Fibroblast of lung (primary cell): ENCODE data around the gene ACP1. TPM values are rescaled to one million over a fixed set of nuclear protein-coding genes. Genes with fewer than 3 reads are reported as not detected.

Source experiments
- DNase-seq, 2 donors: peaks; one replicate each; pipeline versions ENCODE4 v3.0.0 to v3.0.0-alpha.2; 2010; ENCODE audit warnings: low read depth in 2 of 2
- H2AFZ ChIP-seq: 2 replicates; pipeline ENCODE4 v1.5.1; 2012; ENCODE audit warnings: low read length, control low read depth, inconsistent platforms
- H3K27ac ChIP-seq: 2 replicates; pipeline ENCODE4 v1.5.1; 2011; ENCODE audit warnings: low read length, control low read depth; ENCODE audit not compliant: insufficient read depth
- H3K27me3 ChIP-seq: 2 replicates; pipeline ENCODE4 v1.5.1; 2011; ENCODE audit warnings: mild to moderate bottlenecking, low read length; ENCODE audit not compliant: control insufficient read depth, insufficient read depth
- H3K36me3 ChIP-seq: 2 replicates; pipeline ENCODE4 v1.5.1; 2011; ENCODE audit warnings: low read length; ENCODE audit not compliant: control insufficient read depth, insufficient read depth
- H3K4me1 ChIP-seq: 2 replicates; pipeline ENCODE4 v1.5.1; 2011; ENCODE audit warnings: low read length; ENCODE audit not compliant: control insufficient read depth, insufficient read depth; ENCODE audit errors: extremely low read depth
- H3K4me2 ChIP-seq: 2 replicates; pipeline ENCODE4 v1.5.1; 2011; ENCODE audit warnings: low read length, control low read depth; ENCODE audit not compliant: insufficient read depth; ENCODE audit errors: extremely low read depth
- H3K4me3 ChIP-seq, 4 experiments: fragments of 200-600 bp in 1 of 4; sonication (generic) in 1 of 4; replicated peaks in 1 of 4; 2 replicates each; pipeline ENCODE4 v1.5.1; 2011 to 2016; ENCODE audit warnings: low read length in 4 of 4, low read depth in 3 of 4, mild to moderate bottlenecking in 3 of 4, control low read depth in 2 of 4, inconsistent platforms in 1 of 4, mixed read lengths in 1 of 4; ENCODE audit not compliant: insufficient read depth in 1 of 4; ENCODE audit errors: control extremely low read depth in 1 of 4
- H3K79me2 ChIP-seq: 2 replicates; pipeline ENCODE4 v1.5.1; 2012; ENCODE audit warnings: mild to moderate bottlenecking, low read length, inconsistent platforms; ENCODE audit not compliant: control insufficient read depth, insufficient read depth
- H3K9ac ChIP-seq: 2 replicates; pipeline ENCODE4 v1.5.1; 2011; ENCODE audit warnings: mild to moderate bottlenecking, low read length, control low read depth; ENCODE audit not compliant: insufficient read depth
- H3K9me3 ChIP-seq: 2 replicates; pipeline ENCODE4 v1.5.1; 2012; ENCODE audit warnings: low read depth, low read length; ENCODE audit not compliant: control insufficient read depth, insufficient read depth
- H4K20me1 ChIP-seq: 2 replicates; pipeline ENCODE4 v1.5.1; 2011; ENCODE audit warnings: low read length; ENCODE audit not compliant: control insufficient read depth, insufficient read depth; ENCODE audit errors: extremely low read depth
- EZH2 ChIP-seq: IDR thresholded peaks from 2 replicates; pipeline ENCODE4 v1.5.1; 2012; ENCODE audit warnings: low read length, control low read depth, mild to moderate bottlenecking; ENCODE audit errors: missing control alignments
- polyA plus RNA-seq, 2 donors: library from polyadenylated mRNA; depleted of rRNA in 1 of 2; stranded (reverse) in 1 of 2; unstranded in 1 of 2; fragments of >200 nt; gene quantifications; 2 replicates each; pipeline ENCODE4 v1.2.1, GENCODE V29; 2011 to 2012; ENCODE audit warnings: missing spikeins in 1 of 2
- total RNA-seq: library from RNA; depleted of rRNA; stranded (reverse); fragments of >200 nt; gene quantifications from 2 replicates; pipeline ENCODE4 v1.2.1, GENCODE V29; 2014
- TF ChIP-seq, protein P1 (sequence below), 2 donors: IDR thresholded peaks in 1 of 2; conservative IDR thresholded peaks in 1 of 2; 1 replicate in 1 of 2; 2 replicates in 1 of 2; pipeline ENCODE4 v1.5.1; 2011 to 2012; ENCODE audit warnings: low read length in 2 of 2, control low read depth in 1 of 2, inconsistent platforms in 1 of 2, low read depth in 1 of 2, mild to moderate bottlenecking in 1 of 2

The ACP1 gene
- total and polyA plus RNA-seq, 2 donors (not counting 1 experiment from before 2014, with no cell fraction given), result 86.9 to 124 TPM

GRCh38 chr2:262117-262516 is 2.6 kb upstream of the ACP1 start:
- H3K4me1 ChIP-seq, result peaks cover 9% of the 10 kb centered on the region
- H2AFZ ChIP-seq, result no peak overlapping the region
- no peak for TF ChIP-seq EZH2
- TF ChIP-seq, protein P1, sequence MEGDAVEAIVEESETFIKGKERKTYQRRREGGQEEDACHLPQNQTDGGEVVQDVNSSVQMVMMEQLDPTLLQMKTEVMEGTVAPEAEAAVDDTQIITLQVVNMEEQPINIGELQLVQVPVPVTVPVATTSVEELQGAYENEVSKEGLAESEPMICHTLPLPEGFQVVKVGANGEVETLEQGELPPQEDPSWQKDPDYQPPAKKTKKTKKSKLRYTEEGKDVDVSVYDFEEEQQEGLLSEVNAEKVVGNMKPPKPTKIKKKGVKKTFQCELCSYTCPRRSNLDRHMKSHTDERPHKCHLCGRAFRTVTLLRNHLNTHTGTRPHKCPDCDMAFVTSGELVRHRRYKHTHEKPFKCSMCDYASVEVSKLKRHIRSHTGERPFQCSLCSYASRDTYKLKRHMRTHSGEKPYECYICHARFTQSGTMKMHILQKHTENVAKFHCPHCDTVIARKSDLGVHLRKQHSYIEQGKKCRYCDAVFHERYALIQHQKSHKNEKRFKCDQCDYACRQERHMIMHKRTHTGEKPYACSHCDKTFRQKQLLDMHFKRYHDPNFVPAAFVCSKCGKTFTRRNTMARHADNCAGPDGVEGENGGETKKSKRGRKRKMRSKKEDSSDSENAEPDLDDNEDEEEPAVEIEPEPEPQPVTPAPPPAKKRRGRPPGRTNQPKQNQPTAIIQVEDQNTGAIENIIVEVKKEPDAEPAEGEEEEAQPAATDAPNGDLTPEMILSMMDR (conservative IDR thresholded peaks at IDR 0.05 in 1 of 2, IDR thresholded peaks at IDR 0.05 in 1 of 2; ENCODE audit: low read depth in 1 of 2, low read length in 2 of 2), result no peak
- H3K4me2 ChIP-seq, result no peak overlapping the region
- no peak for DNase-seq
- no peak overlapping the region for H3K9ac ChIP-seq
- H3K27ac ChIP-seq, result no peak overlapping the region
- no peaks in the 10 kb centered on the region for H3K36me3 ChIP-seq
- H3K79me2 ChIP-seq, result peaks cover 23% of the 10 kb centered on the region
- H4K20me1 ChIP-seq, result no peaks in the 10 kb centered on the region
- no peak overlapping the region for H3K4me3 ChIP-seq
- H3K27me3 ChIP-seq, result no peaks in the 10 kb centered on the region
- H3K9me3 ChIP-seq, result no peaks in the 10 kb centered on the region

DNA sequence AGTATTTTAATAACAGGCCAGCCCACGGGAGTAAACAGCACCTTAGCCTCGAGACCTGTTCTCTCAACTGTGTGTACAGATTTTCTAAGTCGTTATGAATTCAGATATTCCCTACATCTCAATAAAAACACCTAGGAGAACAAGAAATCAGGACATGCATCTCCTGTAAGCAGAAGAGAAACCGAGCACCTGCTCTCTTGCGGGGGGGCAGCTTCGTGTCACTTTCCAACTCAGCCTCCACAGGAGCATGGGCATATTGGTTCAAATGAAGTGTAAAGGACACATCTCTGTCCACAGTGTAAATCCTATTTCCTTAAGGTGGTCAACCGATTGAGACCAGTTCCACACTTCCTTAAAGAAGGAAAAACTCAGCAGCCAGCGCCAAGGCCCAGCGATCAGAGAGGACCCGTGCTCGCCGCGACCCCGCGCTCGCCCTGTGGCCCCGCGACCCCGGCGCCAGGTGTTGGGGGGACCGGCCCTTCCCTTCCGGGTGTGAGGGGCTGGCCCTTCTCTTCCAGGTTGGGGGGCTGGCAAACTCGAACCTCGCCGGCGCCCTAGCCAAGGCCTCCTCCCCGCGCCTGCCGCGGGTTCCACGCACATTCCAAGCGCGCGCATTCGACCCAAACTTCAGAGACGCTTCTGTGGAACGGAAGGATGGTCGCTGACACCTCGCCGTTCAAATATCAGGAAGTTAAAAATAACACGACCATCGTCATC is 1.6 kb upstream of the ACP1 start:
- Histone ChIP-seq H3K9me3 (no peaks in the 10 kb centered on the region), H2AFZ (peak overlapping the region; percentile 47), H3K27ac (no peak overlapping the region), H3K9ac (peak overlapping the region; percentile 16), H3K79me2 (peaks cover 34% of the 10 kb centered on the region), H4K20me1 (no peaks in the 10 kb centered on the region), H3K4me2 (peak overlapping the region; percentile 93), H3K27me3 (no peaks in the 10 kb centered on the region), H3K36me3 (no peaks in the 10 kb centered on the region), H3K4me3 (peak overlapping the region; percentile 55 to 94 (median 91)), H3K4me1 (peaks cover 9% of the 10 kb centered on the region)
- DNase-seq, result no peak
- TF ChIP-seq, protein P1 (conservative IDR thresholded peaks at IDR 0.05 in 1 of 2, IDR thresholded peaks at IDR 0.05 in 1 of 2; ENCODE audit: low read depth in 1 of 2, low read length in 2 of 2), result no peak
- no peak for TF ChIP-seq EZH2

DNA sequence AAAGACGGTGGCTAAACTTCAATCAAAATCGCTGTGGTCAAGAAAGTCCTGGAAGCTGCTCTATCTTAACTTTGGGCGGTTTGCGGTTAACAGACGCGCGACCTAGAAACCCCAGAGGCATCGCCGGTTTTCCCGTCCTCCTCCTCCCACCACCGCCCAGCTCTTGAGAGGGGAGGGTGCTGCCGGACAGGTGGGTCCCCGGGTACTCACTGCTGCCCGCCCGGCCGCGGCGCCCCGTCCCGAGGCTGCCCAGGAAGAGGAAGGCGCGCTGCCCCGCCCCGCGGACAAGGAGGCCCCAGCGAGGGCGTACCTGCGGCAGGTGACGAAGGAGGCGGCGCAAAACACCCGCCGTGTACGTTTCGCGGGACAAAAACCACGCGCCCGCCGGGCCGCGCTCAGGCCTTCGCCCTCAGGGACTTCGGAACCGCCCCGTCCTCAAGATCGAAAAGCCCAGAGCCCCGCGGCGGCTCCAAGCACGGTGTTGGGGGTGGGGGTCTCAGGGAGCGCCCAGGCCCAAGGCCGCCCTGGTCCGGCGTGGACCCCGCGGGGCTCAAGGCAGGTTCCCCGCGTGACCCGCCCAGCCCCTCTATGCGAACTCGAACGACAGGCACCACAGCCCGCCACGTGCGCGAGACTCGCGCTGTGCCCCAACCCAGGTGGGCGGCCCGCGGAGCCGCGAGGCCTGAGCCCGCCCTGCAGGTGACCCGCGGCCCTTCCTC is 814 bp upstream of the ACP1 start, which contains the start of gene SH3YL1:
SH3YL1 (minus strand) TSS at position 259 of the 719 bp plus-strand sequence; CDS start at position 211, 48 bp downstream.
- H2AFZ ChIP-seq, result peak within 1 kb of the TSS; percentile 96
- H3K36me3 ChIP-seq, result no peaks in the 10 kb centered on the region
- H3K79me2 ChIP-seq, result peaks cover 41% of the 10 kb centered on the region
- H3K27me3 ChIP-seq, result no peaks in the 10 kb centered on the region
- H3K9ac ChIP-seq, result peak within 1 kb of the TSS; percentile 90
- H3K4me1 ChIP-seq, result peaks cover 9% of the 10 kb centered on the region
- peak within 1 kb of the TSS; percentile 84 to 94 (median 91) for H3K4me3 ChIP-seq
- TF ChIP-seq, protein P1 (conservative IDR thresholded peaks at IDR 0.05 in 1 of 2, IDR thresholded peaks at IDR 0.05 in 1 of 2; ENCODE audit: low read depth in 1 of 2, low read length in 2 of 2), result no peak
- no peak for TF ChIP-seq EZH2
- no peaks in the 10 kb centered on the region for H4K20me1 ChIP-seq
- H3K4me2 ChIP-seq, result peak within 1 kb of the TSS; percentile 93
- H3K9me3 ChIP-seq, result no peaks in the 10 kb centered on the region
- H3K27ac ChIP-seq, result peak within 1 kb of the TSS; percentile 93
- DNase-seq, result peak; percentile 11 to 60
